GM19099 (cell line): ENCODE results near the gene NOL7.

Source experiments
- POLR2A ChIP-seq: IDR thresholded peaks from 3 replicates; pipeline ENCODE4 v1.6.1; 2011; ENCODE audit warnings: low read depth; ENCODE audit not compliant: insufficient read length; ENCODE audit errors: extremely low read depth

The NOL7 gene

GRCh38 chr6:13662651-13663334 lies 47.7 kb downstream of the NOL7 start:
- TF ChIP-seq POLR2A = no peak

- no peak for TF ChIP-seq POLR2A
Observed at GRCh38 chr6:13663986-13664385, 48.9 kb downstream of the NOL7 start.

- no peak for TF ChIP-seq POLR2A
Observed at GRCh38 chr6:13664703-13665352, 49.7 kb downstream of the NOL7 start.

GRCh38 chr6:13666194-13667105 lies 51.3 kb downstream of the NOL7 start:
- no peak for TF ChIP-seq POLR2A

- TF ChIP-seq POLR2A = no peak
Observed at GRCh38 chr6:13667655-13668054, 52.5 kb downstream of the NOL7 start.

- TF ChIP-seq POLR2A = no peak
Observed at GRCh38 chr6:13668291-13668928, 53.3 kb downstream of the NOL7 start.

- no peak for TF ChIP-seq POLR2A
Observed at GRCh38 chr6:13669476-13669875, 54.3 kb downstream of the NOL7 start.
